ENCODE measurements around the gene STRN. TPM values are rescaled to one million over a fixed set of nuclear protein-coding genes. Genes with fewer than 3 reads are reported as not detected.

The STRN gene
- total and polyA plus RNA-seq, 9 of the 15 experiments (the other 6 are each of a cell fraction or from before 2014, with no cell fraction given) = 1.3 to 31.2 (median 20.0) TPM

GRCh38 chr2:36973320-36973719, 7.0 kb upstream of the STRN start (continued):
- TF ChIP-seq TFAP4 (CRISPR knock-in tag; IDR thresholded peaks at IDR 0.05; ENCODE audit: borderline replicate concordance) = peak; percentile 24; the same call in 1 of the 2 replicates
- peak; percentile 65; the same call in 1 of the 2 replicates for TF ChIP-seq SOX6 (IDR thresholded peaks at IDR 0.05)
- peak; percentile 56 for TF ChIP-seq CBFA2T2 (conservative IDR thresholded peaks at IDR 0.05)
- TF ChIP-seq KDM1A (IDR thresholded peaks at IDR 0.05) = peak in 1 of 2 experiments; percentile 60; a peak in 2 of 4 replicates
- TF ChIP-seq EP300 (IDR thresholded peaks at IDR 0.05; ENCODE audit: low read length) = peak; percentile 67
- TF ChIP-seq DPF2 (IDR thresholded peaks at IDR 0.05) = peak; percentile 65
- TF ChIP-seq TAL1 (IDR thresholded peaks at IDR 0.05) = peak; percentile 63
- peak; percentile 86 for TF ChIP-seq ARID1B (IDR thresholded peaks at IDR 0.05)
- TF ChIP-seq RCOR1 (IDR thresholded peaks at IDR 0.05; ENCODE audit: borderline replicate concordance in 1 of 2, low read depth in 2 of 2, low read length in 2 of 2) = peak in 1 of 2 experiments; percentile 55; a peak in 1 of 4 replicates
- peak; percentile 72; the same call in 1 of the 2 replicates for TF ChIP-seq SMARCA4 (IDR thresholded peaks at IDR 0.05)
- TF ChIP-seq ZC3H4 (CRISPR knock-in tag; IDR thresholded peaks at IDR 0.05; ENCODE audit: borderline replicate concordance) = no peak
- TF ChIP-seq SMARCE1 (IDR thresholded peaks at IDR 0.05) = peak; percentile 61; the same call in 1 of the 2 replicates
- no peak for TF ChIP-seq SRF (CRISPR knock-in tag; IDR thresholded peaks at IDR 0.05)
- no peak for TF ChIP-seq TARDBP (IDR thresholded peaks at IDR 0.05)
- TF ChIP-seq NFIX (CRISPR knock-in tag; IDR thresholded peaks at IDR 0.05; ENCODE audit: low read depth) = no peak
- 0 out of 2 replicates have a peak, but pooled peaks have one; percentile 24 for TF ChIP-seq RNF2 (IDR thresholded peaks at IDR 0.05)
- TF ChIP-seq, protein P1, sequence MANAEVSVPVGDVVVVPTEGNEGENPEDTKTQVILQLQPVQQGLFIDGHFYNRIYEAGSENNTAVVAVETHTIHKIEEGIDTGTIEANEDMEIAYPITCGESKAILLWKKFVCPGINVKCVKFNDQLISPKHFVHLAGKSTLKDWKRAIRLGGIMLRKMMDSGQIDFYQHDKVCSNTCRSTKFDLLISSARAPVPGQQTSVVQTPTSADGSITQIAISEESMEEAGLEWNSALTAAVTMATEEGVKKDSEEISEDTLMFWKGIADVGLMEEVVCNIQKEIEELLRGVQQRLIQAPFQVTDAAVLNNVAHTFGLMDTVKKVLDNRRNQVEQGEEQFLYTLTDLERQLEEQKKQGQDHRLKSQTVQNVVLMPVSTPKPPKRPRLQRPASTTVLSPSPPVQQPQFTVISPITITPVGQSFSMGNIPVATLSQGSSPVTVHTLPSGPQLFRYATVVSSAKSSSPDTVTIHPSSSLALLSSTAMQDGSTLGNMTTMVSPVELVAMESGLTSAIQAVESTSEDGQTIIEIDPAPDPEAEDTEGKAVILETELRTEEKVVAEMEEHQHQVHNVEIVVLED (CRISPR knock-in tag; IDR thresholded peaks at IDR 0.05) = no peak
- TF ChIP-seq, protein P2, sequence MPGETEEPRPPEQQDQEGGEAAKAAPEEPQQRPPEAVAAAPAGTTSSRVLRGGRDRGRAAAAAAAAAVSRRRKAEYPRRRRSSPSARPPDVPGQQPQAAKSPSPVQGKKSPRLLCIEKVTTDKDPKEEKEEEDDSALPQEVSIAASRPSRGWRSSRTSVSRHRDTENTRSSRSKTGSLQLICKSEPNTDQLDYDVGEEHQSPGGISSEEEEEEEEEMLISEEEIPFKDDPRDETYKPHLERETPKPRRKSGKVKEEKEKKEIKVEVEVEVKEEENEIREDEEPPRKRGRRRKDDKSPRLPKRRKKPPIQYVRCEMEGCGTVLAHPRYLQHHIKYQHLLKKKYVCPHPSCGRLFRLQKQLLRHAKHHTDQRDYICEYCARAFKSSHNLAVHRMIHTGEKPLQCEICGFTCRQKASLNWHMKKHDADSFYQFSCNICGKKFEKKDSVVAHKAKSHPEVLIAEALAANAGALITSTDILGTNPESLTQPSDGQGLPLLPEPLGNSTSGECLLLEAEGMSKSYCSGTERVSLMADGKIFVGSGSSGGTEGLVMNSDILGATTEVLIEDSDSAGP (CRISPR knock-in tag; IDR thresholded peaks at IDR 0.05) = no peak
- no peak for TF ChIP-seq ZNF551 (CRISPR knock-in tag; IDR thresholded peaks at IDR 0.05)
- peak; percentile 82 for TF ChIP-seq MEF2D (tag; conservative IDR thresholded peaks at IDR 0.05; ENCODE audit: low read depth)
- peak; percentile 67; the same call in 1 of the 2 replicates for TF ChIP-seq ATF7 (IDR thresholded peaks at IDR 0.05)
- TF ChIP-seq OTX1 (CRISPR knock-in tag; IDR thresholded peaks at IDR 0.05) = no peak
- peak; percentile 50 for TF ChIP-seq NCOR1 (IDR thresholded peaks at IDR 0.05)
- peak; percentile 63; the same call in 1 of the 2 replicates for TF ChIP-seq SMARCC2 (IDR thresholded peaks at IDR 0.05; ENCODE audit: low read depth)
- TF ChIP-seq CAMTA2 (CRISPR knock-in tag; conservative IDR thresholded peaks at IDR 0.05) = no peak
- peak; percentile 76 for TF ChIP-seq CBFA2T3 (IDR thresholded peaks at IDR 0.05)
- TF ChIP-seq CXXC5 (CRISPR knock-in tag; IDR thresholded peaks at IDR 0.05) = 0 out of 2 replicates have a peak, but pooled peaks have one; percentile 19
- no peak for TF ChIP-seq ILK (tag; IDR thresholded peaks at IDR 0.05; ENCODE audit: borderline replicate concordance, low read depth)
- no peak for TF ChIP-seq SNAPC5 (CRISPR knock-in tag; IDR thresholded peaks at IDR 0.05)
- TF ChIP-seq ADNP (tag; IDR thresholded peaks at IDR 0.05) = peak; percentile 68

All from K562 (cell line).